Measurements from ENCODE around the gene HMBS.

HMBS gene

GRCh38 chr11:119077839-119078238 is 6.8 kb upstream of the HMBS start:
- DNase-seq = no peak

- DNase-seq = no peak
These were observed 5.8 kb upstream of the HMBS start for GRCh38 chr11:119078675-119079420.

- DNase-seq = no peak
These were observed 2.9 kb upstream of the HMBS start for GRCh38 chr11:119081682-119082260.

GRCh38 chr11:119085437-119085847 is 761 bp downstream of the HMBS start:
- no peak for DNase-seq

GRCh38 chr11:119087123-119087522 is 2.4 kb downstream of the HMBS start:
- no peak for DNase-seq

GRCh38 chr11:119087747-119088241 is 3.1 kb downstream of the HMBS start:
- DNase-seq = no peak

GRCh38 chr11:119088406-119088805 is 3.7 kb downstream of the HMBS start:
- DNase-seq = no peak

GRCh38 chr11:119089319-119089718 is 4.6 kb downstream of the HMBS start:
- DNase-seq = no peak

- no peak for DNase-seq
These were observed 6.5 kb downstream of the HMBS start for GRCh38 chr11:119091178-119091577.

GRCh38 chr11:119091966-119092879 is 7.5 kb downstream of the HMBS start:
- DNase-seq = no peak

GRCh38 chr11:119092880-119093842 is 8.5 kb downstream of the HMBS start:
- no peak for DNase-seq

GRCh38 chr11:119093942-119094815 is 9.5 kb downstream of the HMBS start:
- peak; percentile 39 for DNase-seq

GRCh38 chr11:119094816-119095065 is 10.1 kb downstream of the HMBS start:
- DNase-seq = no peak

GRCh38 chr11:119095066-119095880 is 10.6 kb downstream of the HMBS start:
- DNase-seq = peak; percentile 99

GRCh38 chr11:119099711-119100110 is 15.0 kb downstream of the HMBS start:
- DNase-seq = no peak

- DNase-seq = no peak
These were observed 15.7 kb downstream of the HMBS start for GRCh38 chr11:119100246-119100970.

- no peak for DNase-seq
These were observed 16.5 kb downstream of the HMBS start for GRCh38 chr11:119100994-119101758.

- peak; percentile 81 for DNase-seq
These were observed 17.2 kb downstream of the HMBS start, which contains the start of gene DPAGT1 for GRCh38 chr11:119101759-119102423. Gene DPAGT1 (minus strand): TSS chr11:119101853. CDS start chr11:119101655, 198 bp downstream.
